HTR-8/SVneo (cell line): Measurements from ENCODE around the gene FCHO1.
A peak's percentile ranks its signal among the peaks of the same experiment; 100 is the strongest.
"Not testable (repeated sequence)": the region's sequence is repeated elsewhere in the genome, so short reads cannot be mapped to it uniquely, and the experiment has no call there.

Experiments
- DNase-seq: peaks from one replicate; pipeline ENCODE4 v3.0.0; 2011; ENCODE audit warnings: low spot score, mixed read lengths; ENCODE audit not compliant: insufficient read length
- FAIRE-seq: peaks from 2 replicates; lab custom pipeline; 2011; peaks lifted over from hg19 to GRCh38; lab: Jason Lieb, UNC

FCHO1 gene

DNA sequence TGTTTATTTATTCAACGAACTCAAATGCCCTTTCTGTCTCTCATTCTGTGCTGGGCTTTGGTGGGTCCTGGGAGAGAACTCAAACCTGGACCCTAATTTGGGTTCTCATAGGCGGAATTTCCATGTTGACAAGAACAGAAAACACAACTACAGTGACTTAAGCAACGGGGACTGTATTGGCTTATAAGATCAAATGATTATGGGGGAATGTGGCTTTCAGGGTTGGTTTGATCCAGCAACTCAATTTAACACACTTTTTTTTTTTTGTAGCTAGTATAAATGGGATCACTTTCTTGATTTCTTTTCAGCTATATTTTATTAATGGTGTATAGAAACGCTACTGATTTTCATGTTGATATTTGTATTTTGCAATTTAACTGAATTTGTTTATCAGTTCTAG lies 9.9 kb downstream of the FCHO1 start:
- no peak for DNase-seq
- FAIRE-seq = no peak

GRCh38 chr19:17762505-17763229 lies 11.4 kb downstream of the FCHO1 start:
- no peak for DNase-seq
- peak; percentile 40 for FAIRE-seq

GRCh38 chr19:17764348-17764747 lies 13.1 kb downstream of the FCHO1 start:
- peak; percentile 52 for FAIRE-seq
- no peak for DNase-seq

DNA sequence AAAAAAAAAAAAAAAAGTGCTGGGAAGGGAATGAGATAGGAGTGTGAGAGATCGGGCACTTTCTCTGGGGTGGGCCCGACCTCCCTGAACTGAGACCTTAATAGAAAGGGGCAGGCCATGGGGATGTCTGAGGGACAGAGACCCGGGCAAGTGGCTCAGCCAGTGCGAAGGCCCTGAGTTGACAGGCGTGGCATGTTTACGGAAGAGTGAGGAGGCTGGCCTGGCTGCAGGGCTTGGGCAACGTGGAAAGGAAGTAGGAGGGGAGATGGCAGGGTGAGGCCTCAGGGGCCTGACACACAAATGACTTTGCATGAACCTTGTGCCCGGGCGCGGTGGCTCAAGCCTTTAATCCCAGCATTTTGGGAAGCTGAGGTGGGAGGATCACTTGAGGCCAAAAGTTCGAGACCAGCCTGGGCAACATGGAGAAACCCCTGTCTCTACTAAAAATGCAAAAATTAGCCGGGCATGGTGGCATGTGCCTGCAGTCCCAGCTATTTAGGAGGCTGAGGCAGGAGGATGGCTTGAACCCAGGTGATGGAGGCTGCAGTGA lies 13.9 kb downstream of the FCHO1 start:
- FAIRE-seq (no peak), DNase-seq (no peak)

- DNase-seq (peak; percentile 93), FAIRE-seq (peak; percentile 91)
These were observed 15.4 kb downstream of the FCHO1 start for GRCh38 chr19:17766543-17767131.

- DNase-seq (no peak), FAIRE-seq (no peak)
These were observed 16.3 kb downstream of the FCHO1 start for GRCh38 chr19:17767559-17767958.

- no peak for DNase-seq
These were observed 19.3 kb downstream of the FCHO1 start for GRCh38 chr19:17770613-17771012.

GRCh38 chr19:17772172-17772571 lies 20.9 kb downstream of the FCHO1 start:
- FAIRE-seq (no peak), DNase-seq (no peak)

More at GRCh38 chr19:17770613-17771012, 19.3 kb downstream of the FCHO1 start:
- FAIRE-seq = no peak

- FAIRE-seq = peak; percentile 46
- peak; percentile 62 for DNase-seq
These were observed 24.1 kb downstream of the FCHO1 start for GRCh38 chr19:17775245-17775927.

DNA sequence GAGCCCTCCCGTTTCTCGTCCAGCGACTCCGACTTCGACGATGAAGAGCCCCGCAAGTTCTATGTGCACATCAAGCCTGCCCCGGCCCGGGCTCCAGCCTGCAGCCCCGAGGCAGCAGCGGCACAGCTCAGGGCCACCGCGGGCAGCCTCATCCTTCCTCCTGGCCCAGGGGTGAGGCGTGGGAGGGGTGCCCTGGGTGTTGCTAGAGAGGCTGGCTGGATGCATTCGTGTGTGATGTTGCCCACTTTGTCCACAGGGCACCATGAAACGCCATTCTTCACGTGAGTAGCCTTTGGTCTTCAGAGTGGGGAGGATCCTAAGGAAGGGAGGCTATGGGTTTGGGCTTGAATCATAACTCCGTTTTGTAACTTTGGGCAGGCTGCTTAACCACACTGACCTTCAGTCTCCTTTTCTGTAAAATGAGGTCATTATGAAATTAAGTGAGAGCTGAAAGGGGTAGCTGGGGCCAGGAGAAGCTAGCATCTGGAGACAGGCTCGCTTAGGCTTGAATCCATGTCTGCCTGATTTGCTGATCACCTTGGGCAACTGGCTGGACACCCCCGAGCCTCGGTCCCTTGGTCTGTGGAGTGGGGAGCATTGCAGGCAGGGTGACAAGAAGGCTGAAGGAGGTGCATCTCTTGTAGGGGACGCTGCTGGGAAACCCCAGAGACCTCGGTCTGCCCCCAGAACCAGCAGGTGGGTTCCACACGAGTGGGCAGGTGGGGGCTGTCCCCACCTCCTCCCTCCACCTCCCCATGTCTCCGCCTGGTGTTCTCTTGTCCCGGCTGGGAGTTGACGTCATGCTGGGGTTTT lies 24.9 kb downstream of the FCHO1 start:
- FAIRE-seq (no peak), DNase-seq (no peak)

- not testable (repeated sequence) for FAIRE-seq
These were observed 26.6 kb downstream of the FCHO1 start for GRCh38 chr19:17777840-17778239.

DNA sequence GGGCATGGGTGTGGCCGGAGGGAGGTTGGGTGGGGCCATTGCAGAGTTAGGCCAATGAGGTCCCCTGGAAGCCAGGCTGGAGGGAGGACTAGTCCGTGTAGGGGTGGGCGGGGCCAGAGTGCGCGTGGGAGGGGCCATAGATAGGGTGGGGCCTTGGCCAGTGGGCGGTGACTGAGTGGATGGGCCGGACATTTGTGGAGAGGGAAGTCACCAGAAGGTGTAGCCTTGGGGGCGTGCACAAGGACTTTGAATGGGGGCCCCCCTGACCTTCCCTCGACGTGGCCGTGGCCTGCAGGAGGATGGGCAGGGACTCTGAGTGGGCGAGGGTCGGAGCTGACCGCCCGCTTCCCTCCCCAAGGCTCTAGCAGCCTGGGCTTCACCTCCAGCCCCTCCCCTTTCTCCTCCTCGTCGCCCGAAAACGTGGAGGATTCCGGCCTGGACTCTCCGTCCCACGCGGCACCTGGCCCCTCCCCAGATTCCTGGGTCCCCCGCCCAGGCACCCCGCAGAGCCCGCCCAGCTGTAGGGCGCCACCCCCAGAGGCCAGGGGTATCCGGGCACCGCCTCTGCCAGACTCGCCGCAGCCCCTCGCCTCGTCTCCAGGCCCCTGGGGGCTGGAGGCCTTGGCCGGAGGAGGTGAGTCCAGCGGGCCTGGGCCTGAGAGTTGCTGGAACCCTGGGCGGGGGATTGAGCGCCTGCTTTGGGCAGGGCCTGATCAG lies 27.1 kb downstream of the FCHO1 start:
- no peak for DNase-seq
- FAIRE-seq = no peak

More at GRCh38 chr19:17777840-17778239, 26.6 kb downstream of the FCHO1 start:
- DNase-seq = not testable (repeated sequence)

GRCh38 chr19:17778968-17779929 lies 28.0 kb downstream of the FCHO1 start:
- FAIRE-seq (no peak), DNase-seq (no peak)

DNA sequence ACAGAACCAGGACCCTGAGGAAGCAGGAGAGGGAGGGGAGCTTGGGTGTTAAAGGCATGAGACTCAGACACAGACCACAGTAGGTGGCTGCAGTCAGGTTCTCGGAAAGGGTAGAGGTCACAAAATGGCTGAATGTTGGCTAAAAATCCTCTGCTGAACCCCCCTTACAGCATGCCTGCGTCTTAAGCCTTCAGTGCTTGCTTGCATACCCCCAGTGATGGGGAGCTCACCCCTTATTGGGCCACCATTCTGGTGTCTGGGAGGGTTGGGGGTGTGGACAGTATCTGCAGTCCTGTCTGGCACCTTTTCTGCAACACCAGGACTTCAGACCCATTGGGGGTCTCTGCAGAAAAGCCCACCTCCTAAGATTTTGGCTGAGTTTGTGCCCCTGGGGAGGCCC lies 29.5 kb downstream of the FCHO1 start:
- FAIRE-seq (no peak), DNase-seq (no peak)

GRCh38 chr19:17783721-17784120 lies 32.4 kb downstream of the FCHO1 start:
- not testable (repeated sequence) for DNase-seq, FAIRE-seq

GRCh38 chr19:17784201-17785008 lies 33.1 kb downstream of the FCHO1 start:
- FAIRE-seq (peak; percentile 87), DNase-seq (peak; percentile 77)

- DNase-seq (no peak), FAIRE-seq (no peak)
These were observed 36.1 kb downstream of the FCHO1 start for GRCh38 chr19:17787274-17787913.
